Peyer's patch (tissue), 4 donors: ENCODE results near the gene GALP. TPM values are rescaled to one million over a fixed set of nuclear protein-coding genes. Genes with fewer than 3 reads are reported as not detected.
"Not testable (repeated sequence)": the region's sequence is repeated elsewhere in the genome, so short reads cannot be mapped to it uniquely, and the experiment has no call there.

Source experiments
- DNase-seq, 3 donors: peaks; one replicate each; pipeline ENCODE4 v3.0.0-alpha.2; 2017 to 2019
- H3K27ac ChIP-seq, 4 donors: fragments of 200-600 bp; sonication (generic); one replicate each; pipeline ENCODE4 v1.5.1; 2016 to 2019
- H3K27me3 ChIP-seq, 2 donors: fragments of 200-600 bp; sonication (generic); one replicate each; pipeline ENCODE4 v1.5.1; 2019
- H3K36me3 ChIP-seq, 3 donors: fragments of 200-600 bp; sonication (generic); one replicate each; pipeline ENCODE4 v1.5.1; 2016 to 2019
- H3K4me1 ChIP-seq, 4 donors: fragments of 200-600 bp; sonication (generic); one replicate each; pipeline ENCODE4 v1.5.1; 2016 to 2019
- H3K4me3 ChIP-seq, 4 donors: fragments of 200-600 bp; sonication (generic); 1 replicate in 3 of 4; 2 replicates in 1 of 4; pipeline ENCODE4 v1.5.1; 2016 to 2019; ENCODE audit warnings: mild to moderate bottlenecking in 1 of 4
- H3K9me3 ChIP-seq, 4 donors: fragments of 200-600 bp; sonication (generic); one replicate each; pipeline ENCODE4 v1.5.1; 2016 to 2019; ENCODE audit warnings: mild to moderate bottlenecking in 1 of 4
- POLR2A ChIP-seq, 2 donors: fragments of 450-650 bp; IDR thresholded peaks; one replicate each; pipeline ENCODE4 v1.5.1; 2017; ENCODE audit warnings: antibody characterized with exemption in 2 of 2, mild to moderate bottlenecking in 2 of 2, moderate library complexity in 2 of 2
- total RNA-seq, 4 donors: library from RNA; depleted of rRNA; stranded (reverse); fragments of >200 nt; gene quantifications; one replicate each; pipeline ENCODE4 v1.1.0, GENCODE V29; 2016
- TF ChIP-seq, protein P1 (sequence below), 6 experiments: fragments of 450-650 bp in 4 of 6; fragments of 200-600 bp in 2 of 6; sonication (generic) in 1 of 6; IDR thresholded peaks; one replicate each; pipeline ENCODE4 v1.5.1; 2017 to 2019; ENCODE audit warnings: antibody characterized with exemption in 6 of 6, mild to moderate bottlenecking in 3 of 6, moderate library complexity in 1 of 6

GALP gene
- total RNA-seq, 4 donors from 2014 or later, result not detected

DNA sequence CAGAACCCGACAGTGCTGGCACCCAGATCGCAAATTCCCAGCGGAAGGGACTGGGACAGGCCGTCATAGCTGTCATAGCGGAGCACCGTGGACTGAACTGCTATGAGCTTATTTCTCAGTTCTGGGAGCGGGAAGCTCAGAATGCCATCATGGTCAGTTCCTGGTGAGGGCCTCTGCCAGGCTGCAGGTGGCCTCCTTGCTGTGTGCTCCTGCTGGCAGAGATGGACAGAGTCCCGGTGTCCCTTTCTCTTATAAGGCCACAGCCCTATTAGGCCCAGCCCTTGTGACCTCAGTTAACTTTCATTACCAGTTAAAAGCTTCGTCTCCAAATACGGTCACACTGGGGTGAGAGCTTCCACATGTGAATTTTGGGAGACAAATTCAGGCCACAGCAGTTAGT, 30.1 kb upstream of the GALP start:
- no peak overlapping the region for H3K27ac ChIP-seq
- H3K9me3 ChIP-seq, result no peaks in the 10 kb centered on the region
- peaks cover 0 to 17% (median 2%) of the 10 kb centered on the region in 4 donors for H3K4me1 ChIP-seq
- no peak overlapping the region for H3K4me3 ChIP-seq
- peaks cover 0 to 24% (median 0%) of the 10 kb centered on the region in 3 donors for H3K36me3 ChIP-seq
- DNase-seq, result no peak
- TF ChIP-seq, protein P1, sequence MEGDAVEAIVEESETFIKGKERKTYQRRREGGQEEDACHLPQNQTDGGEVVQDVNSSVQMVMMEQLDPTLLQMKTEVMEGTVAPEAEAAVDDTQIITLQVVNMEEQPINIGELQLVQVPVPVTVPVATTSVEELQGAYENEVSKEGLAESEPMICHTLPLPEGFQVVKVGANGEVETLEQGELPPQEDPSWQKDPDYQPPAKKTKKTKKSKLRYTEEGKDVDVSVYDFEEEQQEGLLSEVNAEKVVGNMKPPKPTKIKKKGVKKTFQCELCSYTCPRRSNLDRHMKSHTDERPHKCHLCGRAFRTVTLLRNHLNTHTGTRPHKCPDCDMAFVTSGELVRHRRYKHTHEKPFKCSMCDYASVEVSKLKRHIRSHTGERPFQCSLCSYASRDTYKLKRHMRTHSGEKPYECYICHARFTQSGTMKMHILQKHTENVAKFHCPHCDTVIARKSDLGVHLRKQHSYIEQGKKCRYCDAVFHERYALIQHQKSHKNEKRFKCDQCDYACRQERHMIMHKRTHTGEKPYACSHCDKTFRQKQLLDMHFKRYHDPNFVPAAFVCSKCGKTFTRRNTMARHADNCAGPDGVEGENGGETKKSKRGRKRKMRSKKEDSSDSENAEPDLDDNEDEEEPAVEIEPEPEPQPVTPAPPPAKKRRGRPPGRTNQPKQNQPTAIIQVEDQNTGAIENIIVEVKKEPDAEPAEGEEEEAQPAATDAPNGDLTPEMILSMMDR (IDR thresholded peaks at IDR 0.05), result no peak
- TF ChIP-seq POLR2A (IDR thresholded peaks at IDR 0.05), result no peak
- H3K27me3 ChIP-seq, result no peaks in the 10 kb centered on the region

DNA sequence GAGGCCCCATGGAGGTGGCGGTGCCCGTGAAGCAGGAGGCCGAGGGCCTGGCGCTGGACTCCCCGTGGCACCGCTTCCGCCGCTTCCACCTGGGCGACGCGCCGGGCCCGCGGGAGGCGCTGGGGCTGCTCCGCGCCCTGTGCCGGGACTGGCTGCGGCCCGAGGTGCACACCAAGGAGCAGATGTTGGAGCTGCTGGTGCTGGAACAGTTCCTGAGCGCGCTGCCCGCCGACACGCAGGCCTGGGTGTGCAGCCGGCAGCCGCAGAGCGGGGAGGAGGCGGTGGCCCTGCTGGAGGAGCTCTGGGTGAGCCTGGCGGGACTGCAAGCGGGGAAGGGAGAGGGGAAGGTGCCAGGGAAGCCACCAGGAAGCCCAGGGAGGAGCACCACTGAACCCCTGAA, 28.9 kb upstream of the GALP start:
- no peak overlapping the region for H3K27ac ChIP-seq
- H3K36me3 ChIP-seq, result peaks cover 0 to 24% (median 0%) of the 10 kb centered on the region in 3 donors
- H3K4me1 ChIP-seq, result peaks cover 0 to 14% (median 0%) of the 10 kb centered on the region in 4 donors
- no peak for TF ChIP-seq POLR2A (IDR thresholded peaks at IDR 0.05)
- TF ChIP-seq, protein P1 (IDR thresholded peaks at IDR 0.05), result no peak
- no peak overlapping the region for H3K4me3 ChIP-seq
- no peak for DNase-seq
- no peaks in the 10 kb centered on the region for H3K9me3 ChIP-seq
- no peaks in the 10 kb centered on the region for H3K27me3 ChIP-seq

DNA sequence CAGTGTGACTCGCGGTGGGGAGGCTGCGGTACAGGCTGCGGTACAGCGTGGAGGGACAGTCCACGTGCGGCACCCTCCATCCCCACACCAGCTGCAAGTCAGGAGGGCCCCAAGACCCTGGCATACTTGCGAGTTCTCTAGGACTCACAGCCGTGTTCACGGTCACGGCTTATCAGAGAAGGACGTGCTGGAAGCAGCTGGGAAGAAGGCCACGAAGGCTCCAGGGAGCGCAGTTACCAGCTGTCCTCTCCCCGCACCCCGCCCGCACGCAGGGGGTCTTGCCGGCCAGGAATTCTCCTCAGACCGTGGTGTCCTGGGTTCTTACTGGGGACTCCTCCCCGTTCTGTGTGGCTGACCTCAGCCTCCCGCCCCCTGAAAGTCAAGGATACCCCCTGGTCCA, 28.5 kb upstream of the GALP start:
- Histone ChIP-seq H3K9me3 (no peaks in the 10 kb centered on the region), H3K4me1 (peaks cover 0 to 11% (median 0%) of the 10 kb centered on the region in 4 donors), H3K27ac (no peak overlapping the region), H3K36me3 (peaks cover 0 to 24% (median 0%) of the 10 kb centered on the region in 3 donors), H3K27me3 (no peaks in the 10 kb centered on the region), H3K4me3 (no peak overlapping the region)
- DNase-seq, result no peak
- no peak for TF ChIP-seq POLR2A (IDR thresholded peaks at IDR 0.05)
- TF ChIP-seq, protein P1 (IDR thresholded peaks at IDR 0.05), result no peak

DNA sequence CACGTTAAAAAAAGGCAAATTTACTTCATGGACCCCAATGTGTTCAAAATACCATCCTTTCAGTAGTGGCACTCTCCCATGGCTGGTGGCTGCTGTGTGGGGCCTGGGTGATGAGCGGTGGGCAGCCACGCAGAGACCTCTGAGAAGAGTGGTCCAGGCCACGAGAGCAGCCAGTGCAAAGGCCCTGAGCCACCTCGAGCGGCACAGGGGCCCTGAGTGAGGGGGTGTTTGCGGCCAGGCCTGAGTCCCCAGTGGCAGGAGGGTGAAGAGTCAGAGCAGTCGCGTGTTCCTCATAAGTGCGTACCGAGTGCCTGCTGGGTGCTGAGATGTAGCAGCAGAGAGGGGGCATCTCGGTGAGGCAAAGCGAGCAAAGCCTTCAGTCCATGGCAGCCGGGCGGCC, 27.7 kb upstream of the GALP start:
- H3K27me3 ChIP-seq, result no peaks in the 10 kb centered on the region
- peaks cover 0 to 3% (median 0%) of the 10 kb centered on the region in 4 donors for H3K4me1 ChIP-seq
- no peak overlapping the region for H3K4me3 ChIP-seq
- DNase-seq, result no peak
- no peak for TF ChIP-seq POLR2A (IDR thresholded peaks at IDR 0.05)
- TF ChIP-seq, protein P1 (IDR thresholded peaks at IDR 0.05), result no peak
- no peaks in the 10 kb centered on the region for H3K9me3 ChIP-seq
- H3K36me3 ChIP-seq, result peaks cover 0 to 24% (median 0%) of the 10 kb centered on the region in 3 donors
- H3K27ac ChIP-seq, result no peak overlapping the region

DNA sequence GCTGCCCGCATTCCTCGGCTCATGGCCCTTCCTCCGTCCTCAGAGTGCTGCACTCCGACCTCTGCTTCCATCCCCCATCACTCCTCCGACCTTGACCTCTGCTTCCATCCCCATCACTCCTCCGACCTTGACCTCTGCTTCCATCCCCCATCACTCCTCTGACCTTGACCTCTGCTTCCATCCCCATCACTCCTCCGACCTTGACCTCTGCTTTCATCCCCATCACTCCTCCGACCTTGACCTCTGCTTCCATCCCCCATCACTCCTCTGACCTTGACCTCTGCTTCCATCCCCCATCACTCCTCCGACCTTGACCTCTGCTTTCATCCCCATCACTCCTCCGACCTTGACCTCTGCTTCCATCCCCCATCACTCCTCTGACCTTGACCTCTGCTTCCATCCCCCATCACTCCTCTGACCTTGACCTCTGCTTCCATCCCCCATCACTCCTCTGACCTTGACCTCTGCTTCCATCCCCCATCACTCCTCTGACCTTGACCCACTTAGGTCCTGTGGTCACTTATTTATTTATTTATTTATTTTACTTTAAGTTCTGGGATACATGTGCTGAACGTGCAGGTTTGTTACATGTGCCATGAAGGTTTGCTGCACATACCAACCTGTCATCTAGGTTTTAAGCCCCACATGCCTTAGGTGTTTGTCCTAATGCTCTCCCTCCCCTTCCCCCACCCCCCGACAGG, 26.7 kb upstream of the GALP start:
- H3K27me3 ChIP-seq, H3K4me1 ChIP-seq, DNase-seq, H3K27ac ChIP-seq, H3K9me3 ChIP-seq, H3K4me3 ChIP-seq: not testable (repeated sequence)
- peaks cover 0 to 24% (median 0%) of the 10 kb centered on the region in 3 donors for H3K36me3 ChIP-seq

DNA sequence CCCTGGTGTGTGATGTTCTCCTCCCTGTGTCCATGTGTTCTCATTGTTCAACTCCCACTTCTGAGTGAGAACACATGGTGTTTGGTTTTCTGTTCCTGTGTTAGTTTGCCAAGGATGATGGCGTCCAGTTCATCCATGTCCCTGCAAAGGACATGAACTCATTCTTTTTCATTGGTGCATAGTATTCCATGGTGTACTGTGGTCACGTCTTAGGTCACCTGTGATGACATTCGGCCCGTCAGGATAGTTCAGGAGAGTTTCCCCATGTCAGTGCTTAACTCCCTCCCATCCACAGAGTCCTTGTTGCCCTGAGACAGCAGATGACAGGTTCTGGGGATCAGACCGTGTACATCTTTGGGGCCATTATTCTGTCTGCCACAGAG, 26.2 kb upstream of the GALP start:
- no peak for TF ChIP-seq POLR2A (IDR thresholded peaks at IDR 0.05)
- TF ChIP-seq, protein P1 (IDR thresholded peaks at IDR 0.05), result no peak
- DNase-seq, result no peak
- Histone ChIP-seq H3K27ac (no peak overlapping the region), H3K4me3 (no peak overlapping the region), H3K36me3 (peaks cover 0 to 24% (median 0%) of the 10 kb centered on the region in 3 donors), H3K9me3 (no peaks in the 10 kb centered on the region), H3K27me3 (no peaks in the 10 kb centered on the region), H3K4me1 (no peaks in the 10 kb centered on the region)
